Endothelial cell (in vitro differentiated cells): ENCODE measurements around the gene METRN. TPM values are rescaled to one million over a fixed set of nuclear protein-coding genes. Genes with fewer than 3 reads are reported as not detected.

Experiments used
- DNase-seq: peaks from one replicate; pipeline ENCODE4 v3.0.0; 2021; ENCODE audit warnings: low spot score
- H3K27ac Mint-ChIP-seq: one replicate; pipeline ENCODE4 v1.8.0; 2021; ENCODE audit warnings: mixed read lengths, inconsistent platforms; ENCODE audit not compliant: unreplicated experiment
- H3K27me3 Mint-ChIP-seq: one replicate; pipeline ENCODE4 v1.8.0; 2021; ENCODE audit warnings: mild to moderate bottlenecking, moderate library complexity, mixed read lengths, inconsistent platforms; ENCODE audit not compliant: unreplicated experiment
- H3K36me3 Mint-ChIP-seq: one replicate; pipeline ENCODE4 v1.8.0; 2021; ENCODE audit warnings: mild to moderate bottlenecking, low read depth, mixed read lengths, inconsistent platforms; ENCODE audit not compliant: unreplicated experiment
- H3K4me1 Mint-ChIP-seq: one replicate; pipeline ENCODE4 v1.8.0; 2021; ENCODE audit warnings: mild to moderate bottlenecking, mixed read lengths, inconsistent platforms; ENCODE audit not compliant: unreplicated experiment
- H3K4me3 Mint-ChIP-seq: one replicate; pipeline ENCODE4 v1.8.0; 2021; ENCODE audit warnings: mild to moderate bottlenecking, mixed read lengths, inconsistent platforms; ENCODE audit not compliant: unreplicated experiment
- H3K9me3 Mint-ChIP-seq: one replicate; pipeline ENCODE4 v1.8.0; 2021; ENCODE audit warnings: mixed read lengths, inconsistent platforms; ENCODE audit not compliant: unreplicated experiment
- total RNA-seq: library from RNA; stranded (reverse); fragmentation: NEBNext Ultra II Directional; extraction: Animal tissue kit (Norgen Biotek cat#: 25700); gene quantifications from one replicate; pipeline ENCODE4 v1.2.1, GENCODE V29; 2021; ENCODE audit not compliant: unreplicated experiment
- TF ChIP-seq, protein P1 (sequence below): fragments of 200-600 bp; sonication (generic); IDR thresholded peaks from one replicate; pipeline ENCODE4 v1.5.0; 2021; ENCODE audit warnings: antibody characterized with exemption; ENCODE audit not compliant: unreplicated experiment

METRN gene
- total RNA-seq, 1 donor from 2014 or later = 11.2 TPM

- Mint-ChIP-seq H3K27me3 (peaks cover 4% of the 10 kb centered on the region), H3K36me3 (no peaks in the 10 kb centered on the region), H3K4me1 (no peaks in the 10 kb centered on the region), H3K4me3 (no peak overlapping the region), H3K27ac (no peak overlapping the region), H3K9me3 (no peaks in the 10 kb centered on the region)
- DNase-seq = no peak
- TF ChIP-seq, protein P1, sequence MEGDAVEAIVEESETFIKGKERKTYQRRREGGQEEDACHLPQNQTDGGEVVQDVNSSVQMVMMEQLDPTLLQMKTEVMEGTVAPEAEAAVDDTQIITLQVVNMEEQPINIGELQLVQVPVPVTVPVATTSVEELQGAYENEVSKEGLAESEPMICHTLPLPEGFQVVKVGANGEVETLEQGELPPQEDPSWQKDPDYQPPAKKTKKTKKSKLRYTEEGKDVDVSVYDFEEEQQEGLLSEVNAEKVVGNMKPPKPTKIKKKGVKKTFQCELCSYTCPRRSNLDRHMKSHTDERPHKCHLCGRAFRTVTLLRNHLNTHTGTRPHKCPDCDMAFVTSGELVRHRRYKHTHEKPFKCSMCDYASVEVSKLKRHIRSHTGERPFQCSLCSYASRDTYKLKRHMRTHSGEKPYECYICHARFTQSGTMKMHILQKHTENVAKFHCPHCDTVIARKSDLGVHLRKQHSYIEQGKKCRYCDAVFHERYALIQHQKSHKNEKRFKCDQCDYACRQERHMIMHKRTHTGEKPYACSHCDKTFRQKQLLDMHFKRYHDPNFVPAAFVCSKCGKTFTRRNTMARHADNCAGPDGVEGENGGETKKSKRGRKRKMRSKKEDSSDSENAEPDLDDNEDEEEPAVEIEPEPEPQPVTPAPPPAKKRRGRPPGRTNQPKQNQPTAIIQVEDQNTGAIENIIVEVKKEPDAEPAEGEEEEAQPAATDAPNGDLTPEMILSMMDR = no peak
Measured at GRCh38 chr16:761625-762513, 47.0 kb downstream of the METRN start.

DNA sequence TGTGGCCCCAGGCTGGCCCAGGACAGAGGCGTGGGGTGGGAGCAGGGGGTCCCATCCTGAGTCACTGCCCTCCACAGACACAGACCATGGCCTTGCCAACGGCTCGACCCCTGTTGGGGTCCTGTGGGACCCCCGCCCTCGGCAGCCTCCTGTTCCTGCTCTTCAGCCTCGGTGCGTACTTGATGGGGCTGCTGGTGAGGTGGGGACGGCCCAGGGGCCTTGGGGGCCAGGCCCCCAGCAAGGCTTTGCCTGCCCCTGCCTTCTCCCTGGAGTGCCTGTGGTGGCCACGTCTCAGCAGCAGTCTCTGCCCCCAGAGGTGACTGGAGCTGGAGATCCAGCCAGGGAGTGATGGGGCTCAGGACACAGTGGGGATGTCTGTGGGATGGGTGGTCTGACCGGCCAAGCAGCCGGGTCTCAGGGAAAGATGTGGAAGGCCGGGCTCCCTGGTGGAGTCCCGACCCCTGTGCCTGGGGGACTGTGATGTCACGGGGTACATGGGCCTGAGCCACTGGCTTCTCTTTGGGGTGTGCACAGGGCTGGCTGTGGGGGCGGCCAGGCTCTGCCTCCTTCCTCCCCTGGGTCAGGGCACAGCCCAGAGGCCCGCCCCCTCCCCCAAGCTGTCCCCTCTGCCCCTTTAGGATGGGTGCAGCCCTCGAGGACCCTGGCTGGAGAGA, 47.8 kb downstream of the METRN start:
- Mint-ChIP-seq H3K4me1 (no peaks in the 10 kb centered on the region), H3K27me3 (peaks cover 4% of the 10 kb centered on the region), H3K27ac (no peak overlapping the region), H3K4me3 (no peak overlapping the region), H3K9me3 (no peaks in the 10 kb centered on the region), H3K36me3 (no peaks in the 10 kb centered on the region)
- TF ChIP-seq, protein P1 = no peak
- DNase-seq = no peak

- TF ChIP-seq, protein P1 = no peak
- Mint-ChIP-seq H3K4me3 (no peak overlapping the region), H3K4me1 (no peaks in the 10 kb centered on the region), H3K9me3 (no peaks in the 10 kb centered on the region), H3K36me3 (no peaks in the 10 kb centered on the region), H3K27me3 (peaks cover 4% of the 10 kb centered on the region), H3K27ac (no peak overlapping the region)
- no peak for DNase-seq
Measured at GRCh38 chr16:763369-764183, 48.7 kb downstream of the METRN start.

- H3K27ac Mint-ChIP-seq = no peak overlapping the region
- H3K4me3 Mint-ChIP-seq = no peak overlapping the region
- no peaks in the 10 kb centered on the region for H3K36me3 Mint-ChIP-seq
Measured at GRCh38 chr16:764184-764750, 49.3 kb downstream of the METRN start.

More at GRCh38 chr16:764184-764750, 49.3 kb downstream of the METRN start:
- TF ChIP-seq, protein P1 = no peak
- Mint-ChIP-seq H3K4me1 (no peaks in the 10 kb centered on the region), H3K9me3 (no peaks in the 10 kb centered on the region), H3K27me3 (peaks cover 4% of the 10 kb centered on the region)
- no peak for DNase-seq
